ENCODE data around the gene PRR29.
A peak's percentile ranks its signal among the peaks of the same experiment; 100 is the strongest.

The PRR29 gene

GRCh38 chr17:63998050-63998720 lies at the start of gene PRR29:
Gene PRR29, plus strand, starts transcription at chr17:63998351. Its CDS starts 14 bp downstream, at chr17:63998365.
- TF ChIP-seq, protein P1, sequence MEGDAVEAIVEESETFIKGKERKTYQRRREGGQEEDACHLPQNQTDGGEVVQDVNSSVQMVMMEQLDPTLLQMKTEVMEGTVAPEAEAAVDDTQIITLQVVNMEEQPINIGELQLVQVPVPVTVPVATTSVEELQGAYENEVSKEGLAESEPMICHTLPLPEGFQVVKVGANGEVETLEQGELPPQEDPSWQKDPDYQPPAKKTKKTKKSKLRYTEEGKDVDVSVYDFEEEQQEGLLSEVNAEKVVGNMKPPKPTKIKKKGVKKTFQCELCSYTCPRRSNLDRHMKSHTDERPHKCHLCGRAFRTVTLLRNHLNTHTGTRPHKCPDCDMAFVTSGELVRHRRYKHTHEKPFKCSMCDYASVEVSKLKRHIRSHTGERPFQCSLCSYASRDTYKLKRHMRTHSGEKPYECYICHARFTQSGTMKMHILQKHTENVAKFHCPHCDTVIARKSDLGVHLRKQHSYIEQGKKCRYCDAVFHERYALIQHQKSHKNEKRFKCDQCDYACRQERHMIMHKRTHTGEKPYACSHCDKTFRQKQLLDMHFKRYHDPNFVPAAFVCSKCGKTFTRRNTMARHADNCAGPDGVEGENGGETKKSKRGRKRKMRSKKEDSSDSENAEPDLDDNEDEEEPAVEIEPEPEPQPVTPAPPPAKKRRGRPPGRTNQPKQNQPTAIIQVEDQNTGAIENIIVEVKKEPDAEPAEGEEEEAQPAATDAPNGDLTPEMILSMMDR (IDR thresholded peaks at IDR 0.05) = no peak

DNA sequence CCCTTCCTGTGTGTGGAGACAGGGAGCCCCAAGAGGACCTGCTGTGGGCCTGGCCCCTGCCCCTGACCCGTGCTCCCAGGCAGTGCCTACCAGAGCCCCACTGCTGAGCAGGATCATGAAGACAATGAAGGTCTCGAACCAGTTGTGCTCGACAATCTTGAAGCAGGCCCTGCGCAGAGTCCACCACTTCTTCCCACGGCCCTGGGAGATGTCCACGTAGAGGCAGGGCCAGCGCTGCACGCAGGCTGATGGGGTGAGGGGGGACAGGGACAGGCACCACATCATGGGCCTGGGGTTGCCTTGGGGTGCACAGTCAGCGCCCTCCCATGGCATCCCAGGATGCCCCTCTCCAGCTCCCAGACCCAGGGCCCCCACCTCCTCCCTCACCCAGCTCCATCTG lies 49.6 kb upstream of the PRR29 start:
- TF ChIP-seq, protein P1 (IDR thresholded peaks at IDR 0.05) = no peak

- TF ChIP-seq, protein P1 (IDR thresholded peaks at IDR 0.05) = no peak
Measured at GRCh38 chr17:63949576-63950250, 48.4 kb upstream of the PRR29 start.

DNA sequence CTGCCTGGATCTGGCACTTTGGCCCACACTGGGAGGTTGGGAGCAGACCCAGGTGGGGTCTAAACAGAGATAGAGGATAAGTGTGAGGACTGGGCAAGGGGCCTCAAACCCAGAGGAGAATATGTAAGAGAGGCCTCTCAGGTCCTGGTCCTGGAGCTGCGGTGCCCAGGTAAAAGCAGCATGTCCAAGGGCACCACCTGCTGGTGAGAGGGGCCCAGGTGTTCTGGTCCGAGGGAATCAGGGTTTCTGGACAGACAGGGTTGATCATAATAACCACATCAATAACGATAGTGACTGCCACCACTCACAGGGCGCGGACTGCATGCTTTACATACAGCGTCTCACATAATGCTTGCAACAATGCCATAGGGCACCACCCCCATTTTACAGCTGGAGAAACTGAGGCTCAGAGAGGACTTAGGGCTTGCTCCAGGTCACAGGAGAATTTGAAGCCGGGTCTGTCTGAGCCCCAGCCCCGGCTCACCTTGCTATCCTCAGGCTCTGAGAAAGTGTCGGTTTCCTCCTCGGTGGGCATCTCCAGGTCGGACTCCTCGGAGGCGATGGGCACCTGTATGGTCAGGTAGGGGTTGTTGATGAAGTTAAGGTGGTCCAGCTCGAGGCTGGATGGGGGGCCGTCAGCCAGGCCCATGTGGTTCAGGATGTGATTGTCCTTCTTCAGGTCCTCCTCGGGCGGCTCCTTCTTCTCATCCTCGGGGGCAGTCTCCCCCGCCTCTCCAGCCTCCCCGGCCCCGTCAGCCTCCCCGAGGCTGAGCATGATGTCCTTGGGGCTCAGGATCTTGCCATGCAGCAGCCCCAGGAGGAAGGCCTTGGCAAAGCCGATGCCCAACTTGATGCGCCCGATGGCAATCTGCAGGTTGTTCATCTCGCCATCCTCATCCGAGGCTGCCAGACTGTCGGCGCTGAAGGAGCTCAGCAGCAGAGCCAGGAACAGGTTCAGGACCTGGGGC lies 46.9 kb upstream of the PRR29 start:
- TF ChIP-seq, protein P1 (IDR thresholded peaks at IDR 0.05) = peak; percentile 87

GRCh38 chr17:63954402-63955063 lies 43.6 kb upstream of the PRR29 start:
- TF ChIP-seq, protein P1 (IDR thresholded peaks at IDR 0.05) = no peak

- TF ChIP-seq, protein P1 (IDR thresholded peaks at IDR 0.05) = no peak
Measured at GRCh38 chr17:63955232-63955631, 42.9 kb upstream of the PRR29 start.

- TF ChIP-seq, protein P1 (IDR thresholded peaks at IDR 0.05) = no peak
Measured at GRCh38 chr17:63955791-63956190, 42.4 kb upstream of the PRR29 start.

Measured in LNCAP (cell line).